Amniotic stem cell (primary cell): ENCODE measurements around the gene PPP2R2C.

Source experiments
- DNase-seq: peaks from one replicate; lab custom pipeline; 2025; lab: John Stamatoyannopoulos, UW

PPP2R2C gene

GRCh38 chr4:6494431-6495295 lies 22.2 kb upstream of the PPP2R2C start:
- DNase-seq, result no peak

GRCh38 chr4:6493658-6494304 lies 21.4 kb upstream of the PPP2R2C start:
- DNase-seq, result no peak

DNA sequence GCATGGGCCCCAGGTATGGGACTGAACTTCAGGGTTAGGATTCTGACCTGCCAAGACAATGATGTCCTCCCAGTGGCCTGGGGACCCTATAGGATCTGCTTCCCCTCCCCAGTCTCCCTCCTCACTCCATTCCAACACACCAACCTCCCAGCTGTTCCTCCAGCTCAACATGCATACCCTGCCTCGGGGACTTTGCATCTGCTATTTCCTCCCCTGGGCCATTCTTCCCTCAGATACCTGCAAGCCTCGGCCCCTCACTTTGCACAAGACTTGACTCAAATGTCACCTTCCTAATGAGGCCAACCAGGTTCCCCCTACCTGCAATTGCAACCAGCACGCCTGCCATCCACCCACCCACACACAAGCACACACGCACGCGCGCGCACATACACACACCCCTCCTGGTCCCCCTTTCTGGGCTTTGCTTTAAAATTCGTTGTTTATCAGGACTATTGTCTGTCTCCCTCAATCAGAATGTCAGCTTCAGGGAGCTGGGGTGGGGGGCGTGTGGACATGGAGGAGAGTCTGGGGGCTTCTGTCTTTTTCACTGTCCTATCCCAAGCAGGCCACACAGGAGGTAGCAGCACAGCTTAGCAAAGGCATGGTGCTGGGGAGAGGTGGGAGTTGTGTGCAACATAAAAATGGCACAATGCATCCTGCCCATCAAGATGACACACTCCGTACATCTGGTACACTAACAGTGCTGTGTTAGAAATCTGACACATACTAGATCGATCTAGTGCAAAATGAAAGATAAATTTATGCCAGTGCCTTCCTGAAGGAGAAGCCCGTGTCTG lies 20.6 kb upstream of the PPP2R2C start:
- DNase-seq, result no peak

- no peak for DNase-seq
Measured at GRCh38 chr4:6492027-6492590, 19.7 kb upstream of the PPP2R2C start.

DNA sequence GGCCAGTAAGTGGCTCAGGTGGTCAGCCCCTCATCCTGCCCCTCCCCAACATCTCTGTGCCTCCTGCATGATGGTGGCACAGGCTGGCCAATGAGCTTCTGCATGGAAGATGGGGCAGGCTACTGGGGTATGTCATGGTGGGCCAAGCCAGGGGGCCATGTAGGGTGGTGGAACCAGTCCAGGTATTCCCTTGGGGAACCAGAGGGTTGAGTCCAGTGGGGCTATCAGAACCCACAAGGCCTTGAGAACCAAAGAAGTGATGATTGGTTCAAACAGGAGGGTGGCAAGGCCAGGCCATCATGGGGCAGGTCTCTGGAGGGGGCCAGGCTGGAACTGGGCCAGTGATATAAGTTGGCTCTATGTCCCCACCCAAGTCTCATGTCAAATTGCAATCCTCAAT lies 18.8 kb upstream of the PPP2R2C start:
- DNase-seq, result no peak

DNA sequence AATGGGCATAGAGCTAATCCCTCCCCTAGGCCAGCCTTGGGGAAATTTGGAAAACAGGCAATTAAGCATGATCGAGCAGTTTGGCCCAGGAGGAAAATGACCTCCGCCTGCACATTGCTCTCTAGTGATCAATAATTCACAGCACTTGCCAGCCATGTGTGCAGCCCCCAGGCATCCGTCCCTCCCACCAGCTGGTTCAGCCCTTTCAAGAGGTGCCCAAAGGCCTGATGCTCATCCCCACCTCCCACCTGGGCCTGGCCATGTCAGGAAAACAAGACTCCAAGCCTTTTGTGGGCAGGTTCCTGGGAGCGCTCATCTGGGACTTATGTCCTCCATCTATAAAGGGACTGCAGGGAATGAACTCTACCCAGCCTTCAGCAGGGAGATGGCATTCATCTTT lies 17.5 kb upstream of the PPP2R2C start:
- no peak for DNase-seq

GRCh38 chr4:6487466-6487865 lies 15.1 kb upstream of the PPP2R2C start:
- DNase-seq, result no peak

- DNase-seq, result no peak
Measured at GRCh38 chr4:6480534-6481088, 8.2 kb upstream of the PPP2R2C start.

DNA sequence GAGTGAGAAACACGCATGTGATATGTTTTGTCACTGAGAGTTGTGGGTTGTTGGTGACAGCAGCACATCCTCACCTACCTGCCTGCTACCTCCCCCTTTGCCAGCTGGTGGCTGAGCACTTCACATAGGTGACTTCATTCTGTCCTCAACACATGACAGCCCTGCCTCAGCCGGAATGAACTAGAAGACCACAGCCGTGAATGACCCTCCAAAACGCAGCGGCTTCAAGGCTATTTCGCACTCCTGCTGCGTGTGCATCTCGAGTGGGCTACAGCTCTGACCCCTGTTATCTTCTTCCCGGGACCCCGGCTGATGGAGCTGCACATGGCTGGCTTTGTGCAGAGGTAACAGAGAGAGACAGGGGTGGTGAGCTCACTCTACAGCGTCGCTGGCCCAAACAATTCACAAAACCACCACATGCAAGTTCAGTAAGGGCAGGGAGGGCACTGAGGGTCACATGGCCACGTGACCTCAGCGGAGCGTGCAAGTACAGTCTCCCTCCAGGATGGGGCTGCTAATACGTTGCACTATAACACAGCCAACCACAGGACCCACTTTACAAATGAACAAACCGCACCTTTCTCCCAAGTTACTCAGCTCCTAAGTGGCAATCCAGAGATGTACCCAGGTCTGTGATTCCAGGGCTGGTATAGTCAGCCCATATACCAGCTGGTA lies 6.3 kb upstream of the PPP2R2C start:
- no peak for DNase-seq

DNA sequence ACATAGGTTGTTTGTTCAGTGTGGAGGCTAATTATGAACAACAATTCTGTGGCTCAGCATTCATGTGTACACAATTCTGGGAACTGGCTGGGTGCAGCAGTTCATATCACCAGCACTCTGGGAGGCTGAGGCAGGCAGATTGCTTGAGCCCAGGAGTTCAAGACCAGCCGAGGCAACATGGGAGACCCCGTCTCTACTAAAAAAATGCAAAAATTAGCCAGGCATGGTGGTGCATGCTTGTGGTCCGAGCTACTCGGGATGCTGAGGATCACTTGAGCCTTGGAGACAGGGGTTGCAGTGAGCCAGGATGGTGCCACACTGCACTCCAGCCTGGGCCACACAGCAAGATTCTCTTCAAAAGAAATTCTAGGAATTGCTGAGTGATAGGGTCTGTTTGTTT lies 4.5 kb upstream of the PPP2R2C start:
- DNase-seq, result no peak

DNA sequence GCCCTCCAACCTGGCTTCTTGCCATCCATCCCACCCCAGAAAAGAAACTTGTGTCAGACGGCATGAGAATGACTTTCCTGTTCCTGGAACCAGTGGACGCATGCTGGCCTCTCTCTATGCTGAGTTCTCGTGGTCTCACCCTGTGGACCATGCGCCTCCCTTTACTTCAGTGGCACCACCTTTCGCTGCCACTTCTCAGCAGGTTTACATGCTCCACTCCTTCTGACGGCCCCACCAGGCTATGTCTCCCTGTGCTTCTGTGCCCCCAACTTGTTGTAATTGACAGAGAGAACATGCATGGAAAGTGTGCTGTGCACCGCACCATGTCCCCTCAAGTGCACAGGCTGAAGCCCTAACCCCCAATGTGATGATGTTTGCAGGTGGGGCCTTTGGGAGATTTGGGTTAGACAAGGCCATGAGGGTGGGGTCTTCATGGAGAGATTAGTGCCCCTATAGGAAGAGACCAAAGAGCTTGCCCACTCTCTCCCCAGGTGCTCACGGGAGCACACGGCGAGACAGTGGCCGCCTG lies 3.1 kb upstream of the PPP2R2C start:
- no peak for DNase-seq

GRCh38 chr4:6474705-6475457 lies 2.5 kb upstream of the PPP2R2C start:
- no peak for DNase-seq

DNA sequence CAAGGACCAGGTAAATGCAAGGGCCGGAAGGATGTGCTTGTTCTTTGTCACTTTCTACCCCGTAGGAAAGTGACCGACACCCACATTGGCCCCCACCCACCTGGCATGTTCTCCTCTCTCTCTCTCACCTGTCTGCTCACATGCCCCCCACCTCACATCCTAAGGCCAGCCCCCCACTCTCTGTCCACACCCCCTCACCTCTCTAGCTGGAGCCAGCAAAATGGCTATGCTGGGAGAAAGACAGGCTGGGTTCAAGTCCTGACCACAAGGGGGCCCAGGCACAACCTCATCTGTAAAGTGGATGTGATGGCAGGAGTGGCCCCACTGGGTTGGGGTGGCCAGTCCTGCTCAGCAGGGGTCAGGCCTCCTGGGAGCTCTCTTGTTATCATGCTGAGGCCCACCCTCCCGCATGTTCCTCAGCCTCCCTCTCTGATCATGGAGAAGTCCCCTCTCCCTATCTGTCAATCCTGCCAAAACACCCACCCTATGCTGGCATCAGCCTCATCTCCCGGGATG lies 1.7 kb upstream of the PPP2R2C start:
- DNase-seq, result no peak

- DNase-seq, result no peak
Measured at GRCh38 chr4:6473264-6474052, 1.0 kb upstream of the PPP2R2C start.

DNA sequence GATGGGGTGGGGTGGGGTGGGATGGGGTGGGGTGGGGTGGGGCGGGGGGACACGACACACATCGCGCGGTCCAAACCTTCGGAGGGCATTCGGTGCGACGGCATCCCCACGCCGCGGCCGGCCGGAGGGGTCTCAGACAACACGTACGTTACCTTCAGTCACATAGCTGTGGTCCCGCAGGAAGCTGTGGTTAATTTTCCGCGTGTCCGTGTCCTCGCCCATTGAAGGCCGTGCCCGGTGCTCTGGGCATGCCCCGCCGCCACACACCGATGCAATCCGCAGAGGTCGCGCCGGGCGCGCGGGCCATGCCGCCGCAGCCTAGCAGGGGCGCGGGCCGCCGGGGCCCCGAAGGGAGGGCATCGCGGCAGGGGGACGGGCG lies 417 bp downstream of the PPP2R2C start:
- DNase-seq, result no peak

- no peak for DNase-seq
Measured at GRCh38 chr4:6471307-6472007, 957 bp downstream of the PPP2R2C start.

GRCh38 chr4:6470502-6471306 lies 1.7 kb downstream of the PPP2R2C start:
- DNase-seq, result no peak

GRCh38 chr4:6469898-6470501 lies 2.4 kb downstream of the PPP2R2C start:
- no peak for DNase-seq
